Myocyte (in vitro differentiated cells): ENCODE results near the gene NR5A1. TPM values are rescaled to one million over a fixed set of nuclear protein-coding genes. Genes with fewer than 3 reads are reported as not detected.

Source experiments
- DNase-seq: peaks from one replicate; pipeline ENCODE4 v3.0.0-alpha.2; 2012; ENCODE audit warnings: low read depth
- total RNA-seq: library from RNA; depleted of rRNA; stranded (reverse); fragments of >200 nt; gene quantifications from 2 replicates; pipeline ENCODE4 v1.2.3, GENCODE V29; 2014

The NR5A1 gene
- total RNA-seq, 1 donor from 2014 or later: not detected

DNA sequence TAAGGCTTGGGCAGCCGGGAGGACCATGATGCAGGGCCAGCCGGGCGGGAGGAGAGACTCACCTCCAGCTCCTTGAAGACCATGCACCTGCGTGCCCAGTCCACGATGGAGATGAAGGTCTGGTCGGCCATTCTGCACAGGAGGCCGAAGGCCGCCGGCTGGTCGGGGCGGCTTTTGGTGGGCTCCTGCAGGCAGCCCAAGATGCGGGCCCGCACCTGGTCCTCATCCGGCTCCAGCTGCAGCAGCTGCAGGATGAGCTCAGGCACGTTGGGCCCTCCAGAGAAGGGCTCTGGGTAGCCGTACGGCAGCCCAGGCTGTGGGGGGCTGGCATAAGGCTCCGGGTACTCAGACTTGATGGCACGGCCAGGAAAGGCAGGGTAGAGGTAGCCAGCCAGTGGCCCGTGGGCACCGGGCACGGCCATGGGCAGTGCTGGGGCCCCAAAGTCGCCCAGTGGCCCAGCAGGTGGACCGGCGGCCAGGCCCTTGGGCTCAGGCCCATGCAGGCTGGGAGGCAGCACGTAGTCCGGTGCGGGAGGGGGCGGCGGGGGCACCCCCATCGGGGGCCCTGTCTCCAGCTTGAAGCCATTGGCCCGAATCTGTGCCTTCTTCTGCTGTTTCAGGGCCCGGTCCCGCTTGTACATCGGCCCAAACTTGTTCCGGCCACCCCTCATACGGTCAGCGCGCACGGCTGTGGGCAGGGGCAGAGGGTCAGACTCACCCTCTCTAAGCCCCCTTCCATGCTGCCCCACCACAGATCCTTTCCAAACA is 7.0 kb downstream of the NR5A1 start:
- no peak for DNase-seq

DNA sequence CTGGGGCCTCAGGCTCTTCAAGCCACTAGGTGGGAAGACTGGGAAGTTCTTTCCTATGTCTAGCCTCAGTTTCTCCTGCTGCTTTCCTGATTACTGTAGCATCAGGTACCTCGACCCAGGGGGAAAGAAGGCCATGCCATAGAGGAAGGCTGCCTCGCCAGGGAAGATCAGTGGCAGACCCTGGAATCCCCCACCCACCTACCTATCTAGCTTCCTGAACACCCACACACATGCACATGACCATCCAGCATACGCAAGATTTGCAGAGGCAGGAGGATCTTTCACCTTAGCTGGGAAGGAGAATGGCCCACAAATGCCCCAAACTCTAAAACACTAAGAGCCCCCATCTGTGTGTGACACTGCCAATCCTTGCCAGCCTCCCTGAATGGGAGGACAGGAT is 8.0 kb downstream of the NR5A1 start:
- DNase-seq: no peak

DNA sequence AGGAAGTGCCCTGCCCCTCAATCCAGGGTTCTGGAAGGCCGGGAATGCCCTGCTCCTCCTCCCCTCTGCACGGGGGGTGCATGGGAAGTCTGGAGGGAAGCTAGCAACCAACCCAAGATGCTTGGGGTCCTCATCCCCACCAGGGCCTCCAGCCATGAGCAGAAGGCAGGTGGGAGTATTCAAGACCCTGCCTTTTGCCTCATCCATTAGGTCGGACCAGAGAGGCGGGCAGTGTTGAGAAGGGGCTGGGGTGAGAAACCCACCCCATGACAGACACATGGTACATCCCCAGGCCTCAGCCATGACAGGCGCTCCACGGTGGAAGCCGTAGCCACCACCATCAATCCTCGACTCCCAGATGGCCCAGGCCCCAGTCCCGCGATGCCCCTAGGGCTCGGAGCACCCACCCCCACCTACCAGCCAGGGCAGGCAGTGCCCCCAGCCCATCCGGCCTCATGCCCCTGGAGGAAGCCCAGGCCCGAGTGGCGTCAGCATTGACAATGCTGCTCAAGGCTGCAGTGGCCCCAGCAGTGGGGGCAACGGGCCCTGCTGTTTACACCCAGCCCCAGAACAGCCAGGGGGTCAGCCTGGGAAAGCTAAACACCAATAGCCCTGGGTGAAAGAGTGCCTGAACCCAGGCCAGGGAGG is 8.6 kb downstream of the NR5A1 start:
- no peak for DNase-seq

- no peak for DNase-seq
Measured at GRCh38 chr9:124498040-124498439, 9.2 kb downstream of the NR5A1 start.

- DNase-seq: no peak
Measured at GRCh38 chr9:124497441-124497840, 9.8 kb downstream of the NR5A1 start.

- no peak for DNase-seq
Measured at GRCh38 chr9:124496463-124496862, 10.7 kb downstream of the NR5A1 start.

DNA sequence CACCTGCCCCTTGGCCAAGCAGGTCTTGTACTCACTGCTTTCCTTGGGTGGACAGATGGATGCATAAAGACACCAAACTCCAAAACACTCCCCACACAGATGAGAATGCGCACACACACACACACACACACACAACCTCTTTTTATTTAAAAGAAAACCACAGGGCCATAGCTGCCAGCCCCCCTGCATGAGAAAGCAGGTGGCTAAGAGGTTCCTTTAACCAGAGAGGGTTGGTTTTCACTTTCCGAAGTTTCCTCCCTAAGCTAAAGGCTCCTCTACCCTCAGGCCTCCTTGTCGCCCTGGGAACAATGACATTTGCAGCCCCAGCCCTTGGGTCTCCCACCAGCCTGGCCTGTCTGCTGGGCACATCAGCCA is 11.1 kb downstream of the NR5A1 start:
- DNase-seq: no peak

GRCh38 chr9:124495126-124496074 is 11.8 kb downstream of the NR5A1 start:
- DNase-seq: no peak

DNA sequence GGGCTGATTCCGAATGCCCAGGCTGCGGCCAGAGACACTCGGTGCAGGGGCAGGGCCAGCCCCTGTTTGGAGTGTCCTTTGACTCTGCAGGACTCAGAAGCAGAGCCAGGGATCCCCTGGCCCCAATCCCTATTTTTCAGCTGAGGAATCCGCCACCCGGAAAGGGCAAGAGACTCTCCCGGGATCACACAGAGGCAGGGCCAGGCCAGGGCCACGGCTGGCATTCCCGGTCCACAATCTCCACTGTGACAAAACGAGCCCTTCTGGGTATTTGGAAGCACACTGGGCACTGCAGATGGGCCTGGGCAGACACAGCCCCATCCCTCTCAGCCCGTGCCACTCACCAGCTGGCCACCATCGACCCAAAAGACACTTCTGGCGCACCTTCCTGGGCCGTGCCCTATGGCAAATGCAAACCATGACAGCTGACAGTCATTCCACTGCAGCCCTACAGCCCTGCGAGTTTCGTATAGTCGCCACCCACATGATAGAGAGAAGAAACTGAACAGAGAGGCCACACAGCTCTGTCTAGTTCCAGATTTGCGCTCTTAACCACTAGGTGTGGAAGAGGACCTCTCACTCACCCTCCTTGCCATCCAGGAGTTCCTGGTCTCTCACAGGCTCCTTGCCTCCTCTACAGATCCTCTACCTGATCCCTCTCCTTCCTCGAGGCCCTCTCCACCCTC is 13.3 kb downstream of the NR5A1 start:
- DNase-seq: no peak

GRCh38 chr9:124493218-124493617 is 14.0 kb downstream of the NR5A1 start:
- DNase-seq: no peak

DNA sequence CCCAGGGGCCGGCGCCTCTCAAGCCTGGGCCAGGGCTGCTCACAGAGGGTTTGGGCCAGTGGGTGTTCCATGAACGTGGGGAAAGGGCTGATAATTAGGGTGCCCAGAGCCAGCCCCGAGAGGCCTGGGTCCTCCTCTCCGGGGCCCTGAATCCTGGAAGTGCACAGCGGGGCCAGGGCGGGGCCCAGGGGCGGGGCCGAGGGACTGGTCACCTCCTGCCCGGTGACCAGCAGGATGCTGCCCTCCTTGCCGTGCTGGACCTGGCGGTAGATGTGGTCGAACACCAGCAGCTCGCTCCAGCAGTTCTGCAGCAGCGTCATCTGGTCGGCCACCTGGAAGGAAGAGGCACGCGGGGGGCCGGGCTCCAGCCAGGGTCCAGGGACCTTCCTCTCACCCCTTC is 14.4 kb downstream of the NR5A1 start:
- no peak for DNase-seq

GRCh38 chr9:124491049-124491975 is 15.9 kb downstream of the NR5A1 start:
- DNase-seq: no peak

DNA sequence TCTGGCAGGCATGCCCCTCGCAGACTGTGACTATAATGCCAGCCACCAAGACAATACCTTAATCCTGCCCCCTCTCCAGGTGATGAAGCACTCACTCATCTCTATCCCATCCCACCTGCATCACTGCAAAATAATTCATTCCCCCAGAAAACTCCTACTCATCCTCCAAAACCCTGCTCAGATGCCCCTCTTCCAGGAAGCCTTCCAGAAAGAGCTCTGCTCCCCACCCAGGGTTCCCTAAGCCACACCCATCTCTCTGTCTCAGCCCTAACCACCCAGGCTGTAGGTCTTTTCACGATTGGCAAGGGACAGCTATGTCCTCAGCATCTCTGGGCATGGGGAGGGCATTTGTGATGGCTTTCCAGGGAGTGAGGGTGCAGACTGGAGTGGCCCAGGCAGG is 17.2 kb downstream of the NR5A1 start:
- no peak for DNase-seq

DNA sequence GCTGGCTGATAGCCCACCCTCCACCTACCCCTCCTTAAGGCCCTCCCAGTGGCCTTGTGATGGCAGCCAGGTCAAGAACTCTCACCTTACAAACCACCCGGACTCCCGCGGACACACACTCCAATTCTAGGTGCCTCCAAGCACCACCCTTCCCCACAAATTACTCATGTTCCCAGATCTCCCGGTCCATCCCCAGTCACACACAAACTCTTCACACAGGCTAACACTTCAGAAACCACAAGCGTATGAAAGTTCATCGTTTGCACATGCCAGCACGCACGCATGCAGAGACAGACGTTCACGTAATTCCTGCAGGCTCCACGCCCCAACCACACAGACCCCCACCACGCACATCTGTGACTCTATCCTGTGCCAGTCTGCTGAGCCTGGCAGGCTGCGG is 18.0 kb downstream of the NR5A1 start:
- no peak for DNase-seq

GRCh38 chr9:124488641-124489210 is 18.5 kb downstream of the NR5A1 start:
- no peak for DNase-seq

DNA sequence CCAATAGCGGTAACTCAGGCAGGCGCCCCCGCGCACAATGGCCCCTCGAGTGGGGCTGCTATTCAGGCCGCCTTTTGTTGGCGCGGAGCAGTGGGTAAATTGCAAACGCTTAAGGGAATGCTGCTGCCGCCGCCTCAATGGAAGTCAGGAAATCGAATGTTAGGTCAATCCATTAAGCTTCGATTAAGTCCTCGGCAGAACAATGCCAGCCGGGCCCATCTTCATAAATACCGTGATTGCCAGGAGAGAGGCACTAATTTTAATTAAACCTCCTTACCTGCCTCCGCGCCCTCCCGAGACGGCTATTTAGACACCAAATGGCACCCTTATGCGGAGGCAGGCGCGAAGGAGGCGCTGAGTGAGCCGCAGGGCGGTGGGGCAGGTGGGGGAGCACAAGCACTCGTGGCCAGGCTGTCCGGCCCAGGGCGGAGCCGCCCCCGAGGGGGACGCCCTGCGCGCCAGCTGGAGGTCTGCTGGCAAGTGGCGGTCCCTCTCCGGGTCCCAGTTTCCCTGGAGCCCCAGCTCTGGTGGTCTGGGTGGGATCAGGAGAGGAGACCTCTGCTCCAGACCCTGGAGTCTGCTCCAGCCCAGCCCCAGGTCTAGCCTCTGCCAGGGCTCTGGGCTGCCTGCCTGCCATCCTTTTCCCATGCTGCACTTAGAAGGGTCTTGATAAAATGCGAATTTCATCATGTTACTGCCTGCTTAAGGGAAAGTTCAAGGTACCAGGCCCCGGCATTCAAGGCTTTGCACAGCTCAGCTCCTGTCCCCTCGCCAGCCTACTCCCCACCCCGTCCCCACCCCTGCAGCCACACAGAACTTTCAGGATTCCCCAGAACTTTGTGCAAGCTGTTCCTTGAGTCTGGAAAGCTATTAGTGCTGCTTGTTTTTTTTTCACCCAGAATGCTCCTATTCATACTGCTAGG is 19.7 kb downstream of the NR5A1 start:
- DNase-seq: no peak

DNA sequence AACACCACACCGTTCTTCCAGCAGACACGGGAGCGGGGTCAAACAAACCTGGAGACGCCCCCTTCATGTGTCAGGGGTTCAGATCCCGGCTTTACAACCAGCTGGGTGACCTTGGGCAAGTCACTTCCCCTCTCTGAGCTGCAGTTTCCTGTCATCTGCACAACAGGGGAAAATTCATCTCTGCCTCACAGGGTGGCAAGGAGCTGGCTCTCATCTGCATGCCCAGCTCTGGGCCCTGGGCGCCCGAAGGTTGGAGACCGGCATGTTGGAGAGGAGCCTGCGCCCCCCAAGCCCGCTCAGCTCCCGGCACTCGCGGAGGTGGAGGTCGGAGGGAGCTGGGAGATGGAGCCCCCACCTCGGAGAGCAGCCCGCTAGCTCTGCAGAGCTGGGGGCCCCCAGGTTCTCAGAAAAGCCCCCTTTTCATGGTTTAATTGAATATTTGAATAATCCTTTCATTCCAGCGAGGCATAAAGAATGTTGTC is 20.4 kb downstream of the NR5A1 start:
- DNase-seq: no peak

GRCh38 chr9:124485936-124486335 is 21.3 kb downstream of the NR5A1 start:
- DNase-seq: no peak

- no peak for DNase-seq
Measured at GRCh38 chr9:124485201-124485600, 22.0 kb downstream of the NR5A1 start.
